Measurements from ENCODE around the gene CNTNAP2.

CNTNAP2 gene

DNA sequence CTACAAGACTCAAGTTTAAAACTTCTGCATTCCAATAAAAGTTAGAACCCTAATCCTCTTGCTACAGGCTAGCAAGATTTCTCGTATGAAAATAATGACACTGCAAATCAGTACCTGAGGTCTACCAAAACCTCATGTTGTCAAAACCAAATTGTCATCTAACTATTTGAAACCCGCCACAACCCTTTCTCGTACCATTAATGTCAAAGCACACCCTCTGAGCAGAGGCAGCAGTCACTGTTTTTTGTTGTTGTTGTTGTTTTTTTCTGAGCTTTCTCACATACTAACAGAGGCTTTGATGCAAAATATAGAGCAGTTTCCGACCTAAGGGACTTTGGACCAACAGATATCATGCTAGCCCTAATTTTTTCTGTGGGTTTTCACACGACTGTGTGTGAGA is 1910.1 kb downstream of the CNTNAP2 start:
- no peaks in the 10 kb centered on the region for H3K27me3 ChIP-seq (ENCODE audit: insufficient read depth, low read length)
- H3K4me3 ChIP-seq (ENCODE audit: low read depth, low read length): no peak overlapping the region
- no peaks in the 10 kb centered on the region for H3K79me2 ChIP-seq (ENCODE audit: control insufficient read depth, insufficient read depth, low read length, unreplicated experiment)
- H2AFZ ChIP-seq (ENCODE audit: low read length, unreplicated experiment): no peak overlapping the region
- no peaks in the 10 kb centered on the region for H3K36me3 ChIP-seq (ENCODE audit: insufficient read depth, low read length)
- no peaks in the 10 kb centered on the region for H3K4me1 ChIP-seq (ENCODE audit: control insufficient read depth, insufficient read depth, low read length, unreplicated experiment)
- H3K27ac ChIP-seq (ENCODE audit: low read depth, low read length): no peak overlapping the region

DNA sequence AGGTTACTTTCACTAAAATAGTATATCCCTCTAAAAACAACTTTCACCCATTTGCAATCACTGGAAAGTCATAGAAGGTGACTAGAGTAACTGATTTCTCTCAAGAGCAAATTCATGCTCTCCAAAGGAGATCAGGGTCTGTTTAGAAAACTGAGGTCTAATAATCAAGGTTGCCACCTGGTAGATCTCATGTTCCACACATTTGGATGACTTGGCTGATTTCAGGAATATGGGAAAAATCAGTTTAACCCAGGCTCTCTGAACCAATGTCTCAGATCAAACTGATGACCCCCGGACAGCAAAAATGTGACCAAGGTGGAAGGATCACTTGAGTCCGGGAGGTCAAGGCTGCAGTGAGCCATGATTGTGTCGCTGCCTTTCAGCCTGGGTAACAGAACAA is 1911.6 kb downstream of the CNTNAP2 start:
- Histone ChIP-seq H3K79me2 (ENCODE audit: control insufficient read depth, insufficient read depth, low read length, unreplicated experiment) (no peaks in the 10 kb centered on the region), H3K27ac (ENCODE audit: low read depth, low read length) (no peak overlapping the region), H3K36me3 (ENCODE audit: insufficient read depth, low read length) (no peaks in the 10 kb centered on the region), H3K27me3 (ENCODE audit: insufficient read depth, low read length) (no peaks in the 10 kb centered on the region), H3K4me3 (ENCODE audit: low read depth, low read length) (no peak overlapping the region), H3K4me1 (ENCODE audit: control insufficient read depth, insufficient read depth, low read length, unreplicated experiment) (no peaks in the 10 kb centered on the region), H2AFZ (ENCODE audit: low read length, unreplicated experiment) (no peak overlapping the region)

DNA sequence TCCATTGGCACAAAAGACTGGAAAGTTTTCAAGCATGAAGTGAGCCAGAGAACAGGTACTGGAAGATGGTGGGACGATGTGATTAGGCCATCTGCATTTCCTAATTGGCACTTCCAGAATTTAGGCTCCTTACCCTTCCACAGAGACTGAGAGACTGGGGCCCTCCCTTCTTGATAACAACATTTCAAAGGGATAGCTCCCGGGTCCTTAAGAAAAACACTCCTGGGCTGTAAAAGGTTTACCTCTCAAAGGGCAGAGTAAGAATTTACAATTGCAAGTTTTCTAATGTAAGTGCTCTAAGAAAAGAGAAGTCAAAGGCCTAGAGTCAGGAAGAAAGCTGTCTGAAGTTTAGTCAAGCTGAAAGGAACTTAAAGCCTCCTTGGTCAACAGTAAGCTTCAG is 1914.4 kb downstream of the CNTNAP2 start:
- H3K27ac ChIP-seq (ENCODE audit: low read depth, low read length): no peak overlapping the region
- no peaks in the 10 kb centered on the region for H3K27me3 ChIP-seq (ENCODE audit: insufficient read depth, low read length)
- no peak overlapping the region for H3K4me3 ChIP-seq (ENCODE audit: low read depth, low read length)
- H3K36me3 ChIP-seq (ENCODE audit: insufficient read depth, low read length): no peaks in the 10 kb centered on the region
- no peaks in the 10 kb centered on the region for H3K79me2 ChIP-seq (ENCODE audit: control insufficient read depth, insufficient read depth, low read length, unreplicated experiment)
- no peak overlapping the region for H2AFZ ChIP-seq (ENCODE audit: low read length, unreplicated experiment)
- no peaks in the 10 kb centered on the region for H3K4me1 ChIP-seq (ENCODE audit: control insufficient read depth, insufficient read depth, low read length, unreplicated experiment)

DNA sequence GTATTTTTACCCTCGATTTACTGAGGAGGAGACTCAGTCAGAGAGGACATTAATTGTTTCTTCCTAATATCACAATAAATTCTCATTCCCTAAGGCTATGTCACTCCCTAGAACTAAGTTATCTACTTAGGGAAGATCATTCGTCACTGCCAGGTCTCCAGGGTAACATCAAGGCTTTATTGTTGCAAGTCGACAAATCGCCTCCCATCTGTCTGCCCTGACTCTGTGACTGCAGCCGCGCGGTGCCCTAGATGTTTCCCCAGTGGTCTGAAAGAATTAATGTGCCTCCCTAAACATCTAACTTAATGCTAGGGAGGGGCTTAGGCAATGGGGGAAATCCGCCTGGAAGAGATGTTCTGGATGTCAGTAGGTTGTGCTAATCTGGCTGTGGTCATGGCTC is 1915.2 kb downstream of the CNTNAP2 start:
- H3K4me1 ChIP-seq (ENCODE audit: control insufficient read depth, insufficient read depth, low read length, unreplicated experiment): no peaks in the 10 kb centered on the region
- no peaks in the 10 kb centered on the region for H3K36me3 ChIP-seq (ENCODE audit: insufficient read depth, low read length)
- no peak overlapping the region for H2AFZ ChIP-seq (ENCODE audit: low read length, unreplicated experiment)
- H3K27ac ChIP-seq (ENCODE audit: low read depth, low read length): no peak overlapping the region
- H3K4me3 ChIP-seq (ENCODE audit: low read depth, low read length): no peak overlapping the region
- H3K79me2 ChIP-seq (ENCODE audit: control insufficient read depth, insufficient read depth, low read length, unreplicated experiment): no peaks in the 10 kb centered on the region
- H3K27me3 ChIP-seq (ENCODE audit: insufficient read depth, low read length): no peaks in the 10 kb centered on the region

DNA sequence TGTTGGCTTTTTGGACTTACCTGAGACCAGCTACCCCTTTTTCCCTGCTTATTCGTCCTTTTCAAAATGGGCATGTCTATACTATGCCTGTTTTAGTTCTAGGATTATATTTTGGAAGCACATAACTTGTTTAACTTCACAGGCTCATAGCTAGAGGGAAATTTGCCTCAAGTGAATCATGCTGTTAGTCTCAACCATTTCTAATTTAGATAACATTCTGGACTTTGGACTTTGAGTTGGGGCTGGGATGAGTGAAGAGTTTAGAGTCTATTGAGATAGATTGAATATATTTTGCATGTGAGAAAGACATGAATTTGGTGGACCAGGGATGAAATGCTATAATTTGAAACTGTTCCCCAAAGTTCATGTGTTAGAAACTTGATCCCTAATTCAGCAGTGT is 1919.3 kb downstream of the CNTNAP2 start:
- H3K27ac ChIP-seq (ENCODE audit: low read depth, low read length): no peak overlapping the region
- no peaks in the 10 kb centered on the region for H3K36me3 ChIP-seq (ENCODE audit: insufficient read depth, low read length)
- H3K27me3 ChIP-seq (ENCODE audit: insufficient read depth, low read length): no peaks in the 10 kb centered on the region
- H3K4me1 ChIP-seq (ENCODE audit: control insufficient read depth, insufficient read depth, low read length, unreplicated experiment): no peaks in the 10 kb centered on the region
- H2AFZ ChIP-seq (ENCODE audit: low read length, unreplicated experiment): no peak overlapping the region
- H3K4me3 ChIP-seq (ENCODE audit: low read depth, low read length): no peak overlapping the region
- H3K79me2 ChIP-seq (ENCODE audit: control insufficient read depth, insufficient read depth, low read length, unreplicated experiment): no peaks in the 10 kb centered on the region

DNA sequence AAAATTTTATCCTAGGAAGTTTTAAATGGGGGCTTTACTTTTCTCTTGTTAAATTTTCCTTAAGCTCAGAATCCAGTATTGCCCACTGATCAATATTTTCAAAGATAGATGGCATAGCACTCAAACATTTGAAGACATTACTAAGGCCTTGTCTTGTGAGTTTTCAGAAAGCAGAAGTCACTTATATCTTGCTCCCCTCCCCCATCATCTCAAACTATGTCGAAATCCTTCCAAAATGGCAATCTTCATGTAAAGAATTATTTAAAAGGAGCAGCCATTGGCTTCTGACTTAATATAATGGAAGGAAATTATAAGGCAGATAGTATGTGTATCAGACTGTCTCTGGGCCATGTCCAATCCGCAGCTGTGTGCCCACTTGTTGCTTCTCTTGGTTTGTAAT is 1920.4 kb downstream of the CNTNAP2 start:
- Histone ChIP-seq H3K27ac (ENCODE audit: low read depth, low read length) (no peak overlapping the region), H3K79me2 (ENCODE audit: control insufficient read depth, insufficient read depth, low read length, unreplicated experiment) (no peaks in the 10 kb centered on the region), H3K27me3 (ENCODE audit: insufficient read depth, low read length) (no peaks in the 10 kb centered on the region), H3K4me1 (ENCODE audit: control insufficient read depth, insufficient read depth, low read length, unreplicated experiment) (no peaks in the 10 kb centered on the region), H2AFZ (ENCODE audit: low read length, unreplicated experiment) (no peak overlapping the region), H3K4me3 (ENCODE audit: low read depth, low read length) (no peak overlapping the region), H3K36me3 (ENCODE audit: insufficient read depth, low read length) (no peaks in the 10 kb centered on the region)

DNA sequence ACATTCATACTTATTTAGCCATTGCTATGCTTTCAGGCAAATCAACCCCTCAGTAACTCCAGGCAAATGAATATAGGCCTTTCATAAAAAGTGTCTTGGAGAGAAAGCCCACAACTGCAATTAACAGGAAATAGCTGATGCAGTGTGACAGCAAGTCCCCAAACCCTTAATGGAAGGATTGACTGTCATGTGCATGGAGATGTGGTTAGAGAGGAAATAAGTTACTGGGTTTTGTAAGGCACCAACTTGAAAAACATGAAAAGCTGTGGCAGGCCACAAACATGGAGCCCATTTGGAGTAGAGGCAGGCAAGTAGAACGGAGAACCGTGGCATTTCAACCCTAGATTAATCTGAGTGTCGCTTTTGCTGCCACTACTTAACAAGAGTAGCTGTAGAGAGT is 1924.6 kb downstream of the CNTNAP2 start:
- Histone ChIP-seq H3K27ac (ENCODE audit: low read depth, low read length) (no peak overlapping the region), H3K4me1 (ENCODE audit: control insufficient read depth, insufficient read depth, low read length, unreplicated experiment) (no peaks in the 10 kb centered on the region), H3K36me3 (ENCODE audit: insufficient read depth, low read length) (no peaks in the 10 kb centered on the region), H3K27me3 (ENCODE audit: insufficient read depth, low read length) (no peaks in the 10 kb centered on the region), H3K79me2 (ENCODE audit: control insufficient read depth, insufficient read depth, low read length, unreplicated experiment) (no peaks in the 10 kb centered on the region), H3K4me3 (ENCODE audit: low read depth, low read length) (no peak overlapping the region), H2AFZ (ENCODE audit: low read length, unreplicated experiment) (no peak overlapping the region)

DNA sequence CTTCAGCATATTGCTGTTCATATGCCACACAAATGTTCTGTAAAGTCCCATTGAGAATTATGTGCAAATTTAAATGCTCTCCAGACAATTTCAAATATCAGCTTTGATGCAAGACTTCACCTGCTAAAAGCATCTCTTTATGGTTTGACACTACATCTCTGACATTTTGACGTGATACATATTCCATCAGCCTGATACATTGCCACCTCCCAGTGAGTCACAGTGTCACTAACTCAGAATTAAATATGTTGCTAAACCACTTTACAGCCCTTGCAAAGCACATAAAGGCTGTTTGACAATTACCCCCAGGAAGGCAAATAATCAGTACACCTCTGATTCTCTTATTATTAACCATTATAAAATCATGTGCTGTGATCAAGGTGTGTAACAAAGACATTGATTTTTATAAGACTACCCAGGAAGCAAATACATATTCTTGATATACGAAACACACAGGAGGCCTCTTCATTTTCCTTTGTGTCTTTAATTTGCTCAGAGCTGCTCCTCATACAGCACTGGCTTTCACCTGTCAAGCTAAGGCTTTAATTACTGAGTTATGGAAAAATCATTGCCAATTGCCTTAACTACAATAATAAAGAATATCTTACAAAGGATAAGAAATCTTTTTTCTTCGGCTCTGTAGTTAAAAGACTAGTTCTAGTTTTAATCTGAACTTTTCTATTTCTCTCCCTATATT is 1926.5 kb downstream of the CNTNAP2 start:
- Histone ChIP-seq H3K36me3 (ENCODE audit: insufficient read depth, low read length) (no peaks in the 10 kb centered on the region), H3K4me1 (ENCODE audit: control insufficient read depth, insufficient read depth, low read length, unreplicated experiment) (no peaks in the 10 kb centered on the region), H3K4me3 (ENCODE audit: low read depth, low read length) (no peak overlapping the region), H3K27me3 (ENCODE audit: insufficient read depth, low read length) (no peaks in the 10 kb centered on the region), H2AFZ (ENCODE audit: low read length, unreplicated experiment) (no peak overlapping the region), H3K79me2 (ENCODE audit: control insufficient read depth, insufficient read depth, low read length, unreplicated experiment) (no peaks in the 10 kb centered on the region), H3K27ac (ENCODE audit: low read depth, low read length) (no peak overlapping the region)

DNA sequence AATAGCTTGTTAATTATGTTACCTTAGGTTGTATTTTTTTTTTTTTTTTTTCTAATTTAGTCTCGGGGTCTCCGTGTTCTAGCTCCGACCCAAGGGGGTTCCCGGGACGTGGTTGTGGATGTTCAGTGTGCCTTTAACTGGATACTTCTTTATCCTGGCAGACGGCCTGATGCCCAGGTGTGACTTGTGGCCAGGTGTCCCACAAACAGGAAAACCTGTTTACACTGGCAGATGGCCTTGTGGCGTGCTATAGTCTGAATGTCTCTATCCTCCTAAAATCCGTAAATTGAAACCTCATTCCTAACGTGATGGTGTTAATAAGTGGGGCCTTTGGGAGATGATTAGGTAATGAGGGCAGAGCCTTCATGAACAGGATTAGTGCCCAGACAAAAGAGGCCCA is 1927.6 kb downstream of the CNTNAP2 start:
- no peak overlapping the region for H2AFZ ChIP-seq (ENCODE audit: low read length, unreplicated experiment)
- H3K27me3 ChIP-seq (ENCODE audit: insufficient read depth, low read length): no peaks in the 10 kb centered on the region
- no peak overlapping the region for H3K4me3 ChIP-seq (ENCODE audit: low read depth, low read length)
- H3K36me3 ChIP-seq (ENCODE audit: insufficient read depth, low read length): no peaks in the 10 kb centered on the region
- H3K27ac ChIP-seq (ENCODE audit: low read depth, low read length): no peak overlapping the region
- H3K79me2 ChIP-seq (ENCODE audit: control insufficient read depth, insufficient read depth, low read length, unreplicated experiment): no peaks in the 10 kb centered on the region
- H3K4me1 ChIP-seq (ENCODE audit: control insufficient read depth, insufficient read depth, low read length, unreplicated experiment): no peaks in the 10 kb centered on the region

DNA sequence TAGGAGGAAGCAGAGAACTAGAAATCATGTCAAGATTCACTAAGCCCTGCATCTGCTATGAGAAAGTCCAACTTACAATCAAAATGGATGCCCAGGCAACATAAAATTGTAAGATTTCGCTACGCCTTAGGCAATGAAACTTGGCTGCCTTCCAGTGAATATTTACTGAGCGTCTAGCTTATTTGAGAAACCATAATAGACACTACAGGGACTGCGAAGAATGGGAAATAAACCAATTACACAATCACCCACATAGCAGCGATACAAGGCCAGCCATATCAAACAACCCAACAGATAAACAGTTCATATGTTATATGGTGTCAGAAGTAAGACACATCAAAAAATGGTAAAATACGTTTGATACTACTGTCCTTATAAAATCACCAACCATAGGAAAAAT is 1928.9 kb downstream of the CNTNAP2 start:
- Histone ChIP-seq H3K79me2 (ENCODE audit: control insufficient read depth, insufficient read depth, low read length, unreplicated experiment) (no peaks in the 10 kb centered on the region), H3K27ac (ENCODE audit: low read depth, low read length) (no peak overlapping the region), H3K4me1 (ENCODE audit: control insufficient read depth, insufficient read depth, low read length, unreplicated experiment) (no peaks in the 10 kb centered on the region), H3K27me3 (ENCODE audit: insufficient read depth, low read length) (no peaks in the 10 kb centered on the region), H3K4me3 (ENCODE audit: low read depth, low read length) (no peak overlapping the region), H2AFZ (ENCODE audit: low read length, unreplicated experiment) (no peak overlapping the region), H3K36me3 (ENCODE audit: insufficient read depth, low read length) (no peaks in the 10 kb centered on the region)

DNA sequence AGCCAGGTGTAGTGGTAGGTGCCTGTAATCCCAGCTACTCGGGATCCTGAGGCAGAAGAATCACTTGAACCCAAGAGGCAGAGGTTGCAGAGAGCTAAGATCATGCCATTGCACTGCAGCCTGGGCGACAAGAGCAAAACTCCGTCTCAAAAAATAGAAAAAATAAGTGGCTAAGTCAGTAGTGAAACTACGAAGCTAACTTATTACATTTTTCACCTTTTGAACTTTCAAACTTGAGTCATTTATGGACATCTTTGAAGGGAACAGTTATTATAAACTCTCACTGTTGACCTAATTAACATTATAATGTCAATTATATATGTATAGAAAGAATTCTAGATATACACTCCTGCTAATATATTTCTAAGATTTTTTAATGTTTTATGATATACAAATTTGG is 1932.5 kb downstream of the CNTNAP2 start:
- H3K36me3 ChIP-seq (ENCODE audit: insufficient read depth, low read length): no peaks in the 10 kb centered on the region
- no peaks in the 10 kb centered on the region for H3K79me2 ChIP-seq (ENCODE audit: control insufficient read depth, insufficient read depth, low read length, unreplicated experiment)
- no peaks in the 10 kb centered on the region for H3K27me3 ChIP-seq (ENCODE audit: insufficient read depth, low read length)
- no peaks in the 10 kb centered on the region for H3K4me1 ChIP-seq (ENCODE audit: control insufficient read depth, insufficient read depth, low read length, unreplicated experiment)
- H3K4me3 ChIP-seq (ENCODE audit: low read depth, low read length): no peak overlapping the region
- H3K27ac ChIP-seq (ENCODE audit: low read depth, low read length): no peak overlapping the region
- no peak overlapping the region for H2AFZ ChIP-seq (ENCODE audit: low read length, unreplicated experiment)
